ENCODE results near the gene ARL2BP. TPM values are rescaled to one million over a fixed set of nuclear protein-coding genes. Genes with fewer than 3 reads are reported as not detected.

The ARL2BP gene
- total RNA-seq, 1 donor from 2014 or later = 52.0 TPM

GRCh38 chr16:57281791-57282190 lies 36.7 kb downstream of the ARL2BP start:
- DNase-seq (ENCODE audit: low spot score) = no peak

- no peak for DNase-seq (ENCODE audit: low spot score)
Measured at GRCh38 chr16:57282510-57283213, 37.6 kb downstream of the ARL2BP start.

GRCh38 chr16:57283214-57283958 lies 38.3 kb downstream of the ARL2BP start:
- DNase-seq (ENCODE audit: low spot score) = no peak

- no peak for DNase-seq (ENCODE audit: low spot score)
Measured at GRCh38 chr16:57283959-57284208, 38.8 kb downstream of the ARL2BP start.

DNA sequence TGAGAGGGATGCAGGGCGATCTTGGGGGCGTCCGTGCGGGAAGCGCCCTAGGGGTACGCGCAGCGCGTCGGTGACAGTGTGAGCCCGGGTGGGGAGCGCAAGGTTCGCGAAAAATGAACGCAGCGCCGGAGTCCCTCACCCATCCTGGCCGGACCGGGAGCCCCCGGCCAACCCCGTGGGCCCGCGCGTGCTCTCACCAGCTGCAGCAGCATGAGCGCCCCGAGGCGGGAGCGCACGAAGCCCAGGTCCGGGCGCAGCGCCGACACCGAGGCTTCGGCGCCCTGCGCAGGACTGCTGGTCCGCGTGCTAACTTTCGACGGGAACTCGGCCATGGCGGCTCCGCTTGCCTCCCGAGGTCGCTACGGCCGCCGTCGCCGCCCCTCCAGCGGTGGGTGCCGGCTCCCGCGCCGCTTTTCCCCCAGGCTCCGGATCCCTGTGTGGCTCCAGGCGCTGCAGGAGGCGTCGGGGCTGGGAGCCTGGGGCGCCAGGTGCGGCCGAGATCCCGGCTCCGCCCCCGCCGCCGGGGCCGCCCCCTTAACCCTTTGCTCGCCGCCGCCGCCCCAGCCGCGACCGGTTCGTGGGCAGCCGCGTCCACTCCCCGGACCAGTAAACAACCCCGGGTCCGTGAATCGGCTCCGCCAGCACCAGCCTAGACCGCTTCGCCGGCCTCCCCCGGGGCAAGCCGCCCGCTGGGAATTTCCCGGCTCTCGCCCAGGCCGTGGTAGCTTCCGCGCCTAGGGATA lies 39.3 kb downstream of the ARL2BP start, which contains the start of gene PLLP:
PLLP (minus strand) TSS at position 464 of the 743 bp plus-strand sequence; CDS start at position 332, 132 bp downstream.
- DNase-seq (ENCODE audit: low spot score) = no peak

DNA sequence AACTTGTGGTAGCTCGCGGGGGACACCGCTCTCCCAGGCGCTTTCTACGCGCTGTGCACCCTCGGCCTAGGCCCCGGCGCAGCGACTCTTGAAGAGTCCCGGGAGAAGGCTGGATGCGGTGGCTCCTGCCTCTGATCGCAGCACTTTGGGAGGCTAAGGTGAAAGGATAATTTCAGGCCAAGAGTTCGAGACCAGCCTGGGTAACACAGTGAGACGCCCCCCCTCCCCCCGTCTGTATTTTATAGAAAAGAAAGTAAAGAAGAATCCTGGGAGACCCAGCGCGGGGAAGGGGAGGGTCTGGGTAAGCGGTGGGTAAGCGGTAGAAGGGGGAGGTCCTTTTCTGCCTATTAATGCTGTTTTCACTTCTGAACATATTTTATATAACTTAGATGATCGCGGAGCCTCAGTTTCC lies 39.9 kb downstream of the ARL2BP start:
- DNase-seq (ENCODE audit: low spot score) = no peak

- DNase-seq (ENCODE audit: low spot score) = no peak
Measured at GRCh38 chr16:57285379-57285778, 40.3 kb downstream of the ARL2BP start.

GRCh38 chr16:57289391-57290257 lies 44.6 kb downstream of the ARL2BP start:
- DNase-seq (ENCODE audit: low spot score) = no peak

GRCh38 chr16:57297856-57298255 lies 52.8 kb downstream of the ARL2BP start:
- DNase-seq (ENCODE audit: low spot score) = no peak

GRCh38 chr16:57299009-57299718 lies 54.1 kb downstream of the ARL2BP start:
- DNase-seq (ENCODE audit: low spot score) = peak; percentile 68

GRCh38 chr16:57299719-57300386 lies 54.8 kb downstream of the ARL2BP start:
- DNase-seq (ENCODE audit: low spot score) = peak; percentile 93

DNA sequence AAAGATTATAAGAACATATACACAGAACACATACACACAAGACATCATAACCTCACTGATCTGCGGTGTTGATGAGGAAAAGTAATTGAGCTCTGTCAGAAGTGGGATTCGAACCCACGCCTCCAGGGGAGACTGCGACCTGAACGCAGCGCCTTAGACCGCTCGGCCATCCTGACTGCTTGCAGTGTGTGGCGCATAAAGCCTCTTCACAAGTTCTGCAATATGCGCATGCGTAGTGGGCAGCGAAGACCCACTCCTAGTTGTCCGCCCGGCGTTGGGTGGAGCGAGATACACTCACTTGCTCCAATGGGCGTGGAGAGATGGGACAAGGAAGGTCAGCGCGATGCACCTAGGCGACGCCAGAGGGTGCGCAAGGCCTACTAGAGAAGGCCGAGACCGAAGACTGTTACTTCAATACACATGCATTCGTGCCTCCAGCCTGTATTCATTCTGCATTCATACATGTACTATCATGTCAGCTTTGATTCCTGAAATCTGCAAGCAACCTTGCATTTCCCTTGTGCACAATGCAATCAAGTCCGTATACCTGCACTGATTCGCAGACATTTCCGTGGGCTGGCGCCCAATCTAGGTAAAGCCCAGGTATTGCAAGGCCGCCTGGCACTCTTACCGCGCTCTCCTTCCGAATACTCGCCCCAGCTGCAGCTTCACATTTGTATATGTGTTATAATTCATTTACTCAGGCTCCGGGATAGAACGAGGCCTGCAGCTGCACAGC lies 55.5 kb downstream of the ARL2BP start:
- peak; percentile 99 for DNase-seq (ENCODE audit: low spot score)

DNA sequence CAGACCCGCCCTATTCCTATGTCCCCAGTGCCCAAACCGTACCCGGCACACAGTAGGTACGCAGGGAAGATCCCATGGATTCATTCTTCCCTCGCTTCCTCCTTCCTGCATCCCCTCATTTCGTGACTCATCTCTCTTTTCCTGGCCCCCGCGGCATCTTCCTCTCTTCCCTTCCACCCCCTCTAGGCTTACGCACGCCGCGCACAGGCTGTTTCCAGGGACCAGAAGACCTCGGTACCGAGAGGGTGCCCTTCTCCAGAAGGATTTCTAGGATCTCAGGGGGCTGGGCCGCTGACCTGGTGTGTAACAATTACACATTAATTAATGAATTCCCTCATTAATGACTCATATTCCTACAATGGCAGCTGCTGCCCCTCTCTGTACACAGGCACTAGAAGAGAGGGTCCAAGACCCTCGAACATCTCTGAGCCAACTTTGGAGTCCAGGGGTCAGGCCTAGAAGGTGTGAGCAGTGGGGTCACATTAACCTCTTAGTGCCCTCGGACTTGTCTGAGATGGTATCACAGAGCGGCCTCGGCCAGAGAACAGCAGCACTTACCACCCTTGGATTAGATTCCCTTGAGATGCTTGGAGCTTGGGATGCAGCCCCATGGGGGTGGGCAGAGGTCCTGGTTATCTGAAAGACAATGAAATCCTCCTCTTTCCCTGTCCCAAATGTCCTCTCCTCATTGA lies 56.2 kb downstream of the ARL2BP start:
- DNase-seq (ENCODE audit: low spot score) = peak; percentile 76

Other genes starting within 250 kb of the ARL2BP start
- gene CPNE2, start 152.7 kb upstream of the ARL2BP start, total RNA-seq = 60.1 TPM
- 61.1 TPM for gene PSME3IP1, start 59.2 kb upstream of the ARL2BP start, total RNA-seq
- gene RSPRY1, start 58.9 kb upstream of the ARL2BP start, total RNA-seq = 26.0 TPM
- 1.8 TPM for gene PLLP, start 39.4 kb downstream of the ARL2BP start, total RNA-seq
- gene CCL22, start 113.5 kb downstream of the ARL2BP start, total RNA-seq = not detected
- gene CX3CL1, start 127.2 kb downstream of the ARL2BP start, total RNA-seq = 14.6 TPM
- not detected for gene CCL17, start 159.5 kb downstream of the ARL2BP start, total RNA-seq
- gene CIAPIN1, start 202.1 kb downstream of the ARL2BP start, total RNA-seq = 53.6 TPM
- gene COQ9, start 202.2 kb downstream of the ARL2BP start, total RNA-seq = 39.2 TPM
- 42.9 TPM for gene POLR2C, start 217.4 kb downstream of the ARL2BP start, total RNA-seq
- 7.3 TPM for gene DOK4, start 241.2 kb downstream of the ARL2BP start, total RNA-seq